H9 (cell line): Measurements from ENCODE around the gene GFRA1. TPM values are rescaled to one million over a fixed set of nuclear protein-coding genes. Genes with fewer than 3 reads are reported as not detected.

Source experiments
- DNase-seq: peaks from one replicate; pipeline ENCODE4 v3.0.0-alpha.2; 2017
- H2AFZ ChIP-seq: one replicate; pipeline ENCODE4 v1.6.1; 2013; ENCODE audit warnings: mild to moderate bottlenecking, low read length, control low read depth, moderate library complexity
- H2AK5ac ChIP-seq: 2 replicates; pipeline ENCODE4 v1.6.1; 2013; ENCODE audit warnings: low read length, control low read depth, mixed read lengths; ENCODE audit not compliant: insufficient read length
- H2BK120ac ChIP-seq: one replicate; pipeline ENCODE4 v1.6.1; 2013; ENCODE audit warnings: low read depth, mild to moderate bottlenecking, low read length, control low read depth, inconsistent platforms; ENCODE audit not compliant: poor library complexity, severe bottlenecking
- H2BK12ac ChIP-seq: 2 replicates; pipeline ENCODE4 v1.6.1; 2013; ENCODE audit warnings: low read length, control low read depth, mixed read lengths, low read depth; ENCODE audit not compliant: insufficient read length
- H2BK15ac ChIP-seq: 2 replicates; pipeline ENCODE4 v1.6.1; 2013; ENCODE audit warnings: low read depth, low read length, control low read depth
- H2BK20ac ChIP-seq: one replicate; pipeline ENCODE4 v1.6.1; 2013; ENCODE audit warnings: low read depth, mild to moderate bottlenecking, low read length, control low read depth, inconsistent platforms; ENCODE audit not compliant: poor library complexity, severe bottlenecking
- H2BK5ac ChIP-seq: 2 replicates; pipeline ENCODE4 v1.6.1; 2013; ENCODE audit warnings: low read length, control low read depth, mixed read lengths; ENCODE audit not compliant: insufficient read length
- H3K14ac ChIP-seq: 2 replicates; pipeline ENCODE4 v1.6.1; 2013; ENCODE audit warnings: low read length, control low read depth; ENCODE audit not compliant: insufficient read depth
- H3K18ac ChIP-seq: 2 replicates; pipeline ENCODE4 v1.6.1; 2013; ENCODE audit warnings: low read depth, mild to moderate bottlenecking, mixed read lengths, low read length, control low read depth; ENCODE audit not compliant: insufficient read length
- H3K23ac ChIP-seq: 2 replicates; pipeline ENCODE4 v1.6.1; 2013; ENCODE audit warnings: low read length, control low read depth, mixed read lengths, low read depth; ENCODE audit not compliant: insufficient read length
- H3K23me2 ChIP-seq: 2 replicates; pipeline ENCODE4 v1.6.1; 2013; ENCODE audit warnings: low read depth, mild to moderate bottlenecking, mixed read lengths, low read length, control low read depth; ENCODE audit not compliant: insufficient read length, poor library complexity, severe bottlenecking
- H3K27ac ChIP-seq: 2 replicates; pipeline ENCODE4 v1.5.1; 2013; ENCODE audit warnings: low read length, control low read depth, mixed read lengths, low read depth; ENCODE audit not compliant: insufficient read length
- H3K27me3 ChIP-seq: 2 replicates; pipeline ENCODE4 v1.6.1; 2013; ENCODE audit warnings: low read length, control low read depth, inconsistent platforms; ENCODE audit not compliant: insufficient read depth
- H3K4ac ChIP-seq: 2 replicates; pipeline ENCODE4 v1.6.1; 2013; ENCODE audit warnings: low read depth, mild to moderate bottlenecking, control low read depth, inconsistent platforms, low read length, moderate library complexity
- H3K4me1 ChIP-seq: 2 replicates; pipeline ENCODE4 v1.6.1; 2013; ENCODE audit warnings: low read length, control low read depth, inconsistent platforms; ENCODE audit not compliant: insufficient read depth
- H3K4me2 ChIP-seq: 2 replicates; pipeline ENCODE4 v1.6.1; 2013; ENCODE audit warnings: low read length, control low read depth, mixed read lengths; ENCODE audit not compliant: insufficient read length, insufficient read depth
- H3K56ac ChIP-seq: 2 replicates; pipeline ENCODE4 v1.6.1; 2013; ENCODE audit warnings: low read depth, mild to moderate bottlenecking, mixed read lengths, low read length, control low read depth; ENCODE audit not compliant: insufficient read length
- H3K79me1 ChIP-seq: 2 replicates; pipeline ENCODE4 v1.6.1; 2013; ENCODE audit warnings: low read depth, mild to moderate bottlenecking, moderate library complexity, low read length, control low read depth, inconsistent platforms; ENCODE audit not compliant: insufficient read depth, poor library complexity, severe bottlenecking
- H3K79me2 ChIP-seq: 2 replicates; pipeline ENCODE4 v1.6.1; 2013; ENCODE audit warnings: low read length, control low read depth, inconsistent platforms; ENCODE audit not compliant: insufficient read depth
- H3K9ac ChIP-seq: 2 replicates; pipeline ENCODE4 v1.6.1; 2013; ENCODE audit warnings: low read length, control low read depth, mixed read lengths; ENCODE audit not compliant: insufficient read length; ENCODE audit errors: extremely low read depth
- H3K9me3 ChIP-seq: one replicate; pipeline ENCODE4 v1.6.1; 2013; ENCODE audit warnings: low read depth, low read length, inconsistent platforms; ENCODE audit not compliant: control insufficient read depth
- H3T11ph ChIP-seq: one replicate; pipeline ENCODE4 v1.6.1; 2013; ENCODE audit warnings: mild to moderate bottlenecking, low read length, control low read depth, inconsistent platforms
- H4K20me1 ChIP-seq: one replicate; pipeline ENCODE4 v1.6.1; 2013; ENCODE audit not compliant: control insufficient read depth, insufficient read length, insufficient read depth
- H4K5ac ChIP-seq: 2 replicates; pipeline ENCODE4 v1.6.1; 2013; ENCODE audit warnings: low read depth, mild to moderate bottlenecking, mixed read lengths, low read length, control low read depth; ENCODE audit not compliant: insufficient read length
- H4K8ac ChIP-seq: replicated peaks from 2 replicates; pipeline ENCODE4 v1.6.1; 2013; ENCODE audit warnings: low read length, control low read depth, mixed read lengths, low read depth; ENCODE audit not compliant: insufficient read length
- H4K91ac ChIP-seq: 2 replicates; pipeline ENCODE4 v1.6.1; 2013; ENCODE audit warnings: low read depth, mild to moderate bottlenecking, moderate library complexity, mixed read lengths, low read length, control low read depth; ENCODE audit not compliant: insufficient read length
- H3K27ac Mint-ChIP-seq, 3 experiments: 2 replicates in 2 of 3; 3 replicates in 1 of 3; pipeline ENCODE4 v1.8.0; 2020 to 2021; ENCODE audit warnings: mixed read lengths in 3 of 3, mild to moderate bottlenecking in 1 of 3, moderate library complexity in 1 of 3
- H3K27me3 Mint-ChIP-seq: 2 replicates; pipeline ENCODE4 v1.8.0; 2021; ENCODE audit warnings: low read depth, mild to moderate bottlenecking, moderate library complexity, mixed read lengths
- H3K36me3 Mint-ChIP-seq, 3 experiments: 2 replicates in 2 of 3; 3 replicates in 1 of 3; pipeline ENCODE4 v1.8.0; 2020 to 2021; ENCODE audit warnings: low read depth in 3 of 3, mixed read lengths in 3 of 3; ENCODE audit not compliant: insufficient read depth in 1 of 3
- H3K4me1 Mint-ChIP-seq, 2 experiments: 2 replicates each; pipeline ENCODE4 v1.8.0; 2020; ENCODE audit warnings: mixed read lengths in 2 of 2
- H3K4me3 Mint-ChIP-seq, 2 experiments: 2 replicates in 1 of 2; 3 replicates in 1 of 2; pipeline ENCODE4 v1.8.0; 2020 to 2021; ENCODE audit warnings: mild to moderate bottlenecking in 2 of 2, mixed read lengths in 2 of 2, moderate library complexity in 1 of 2
- H3K9me3 Mint-ChIP-seq, 2 experiments: 2 replicates in 1 of 2; 3 replicates in 1 of 2; pipeline ENCODE4 v1.8.0; 2020; ENCODE audit warnings: mild to moderate bottlenecking in 2 of 2, mixed read lengths in 2 of 2, moderate library complexity in 1 of 2
- CTCF ChIP-seq: fragments of 200-600 bp; sonication (generic); conservative IDR thresholded peaks from 3 replicates; pipeline ENCODE4 v1.8.0; 2021; ENCODE audit warnings: antibody characterized with exemption, mild to moderate bottlenecking
- WGBS: extraction: QIAGEN DNeasy Blood & Tissue Kit; methylation state at CpG from one replicate; pipeline ENCODE4 v1.1.7; 2013; ENCODE audit warnings: missing lambda C conversion rate, low lambda C conversion rate, mixed read lengths; ENCODE audit not compliant: insufficient read length; ENCODE audit errors: extremely low coverage; 5-methylcytosine and 5-hydroxymethylcytosine counted together
- total RNA-seq: library from RNA; stranded (reverse); gene quantifications from 2 replicates; pipeline ENCODE4 v1.2.1, GENCODE V29; 2021

GFRA1 gene
- total RNA-seq, 1 experiment from 2014 or later: 0.24 TPM

- DNase-seq: no peak
- H2BK20ac ChIP-seq: no peak overlapping the region
- H3K23ac ChIP-seq: no peak overlapping the region
- H3K18ac ChIP-seq: no peak overlapping the region
- no peaks in the 10 kb centered on the region for H3K4me1 ChIP-seq
- no peak overlapping the region for H2AFZ ChIP-seq
- no peak overlapping the region for H4K91ac ChIP-seq
- no peaks in the 10 kb centered on the region for H3K79me1 ChIP-seq
- no peak overlapping the region for H2BK120ac ChIP-seq
- WGBS: no CpG with 5 or more reads among the region's 2 CpGs
- no peak overlapping the region for H2AK5ac ChIP-seq
- H4K5ac ChIP-seq: no peak overlapping the region
- H3K36me3 Mint-ChIP-seq: no peaks in the 10 kb centered on the region
- no peaks in the 10 kb centered on the region for H3K9me3 Mint-ChIP-seq
- H3K4me3 Mint-ChIP-seq: no peak overlapping the region
- H4K8ac ChIP-seq: no peak overlapping the region
- H3K4ac ChIP-seq: no peak overlapping the region
- H3K9ac ChIP-seq: no peak overlapping the region
- H3K4me1 Mint-ChIP-seq: no peaks in the 10 kb centered on the region
- H3K9me3 ChIP-seq: no peaks in the 10 kb centered on the region
- no peak overlapping the region for H3K14ac ChIP-seq
- H3K23me2 ChIP-seq: no peaks in the 10 kb centered on the region
- H3T11ph ChIP-seq: no peak overlapping the region
- no peak for TF ChIP-seq CTCF
- no peak overlapping the region for H3K56ac ChIP-seq
- no peaks in the 10 kb centered on the region for H3K27me3 ChIP-seq
- H2BK12ac ChIP-seq: no peak overlapping the region
- H4K20me1 ChIP-seq: no peaks in the 10 kb centered on the region
- H3K27me3 Mint-ChIP-seq: no peaks in the 10 kb centered on the region
- no peak overlapping the region for H2BK5ac ChIP-seq
- H2BK15ac ChIP-seq: no peak overlapping the region
- no peak overlapping the region for H3K27ac Mint-ChIP-seq
- H3K27ac ChIP-seq: no peak overlapping the region
- no peak overlapping the region for H3K4me2 ChIP-seq
- no peaks in the 10 kb centered on the region; the same call in 1 of the 2 replicates for H3K79me2 ChIP-seq
Observed at GRCh38 chr10:116306847-116307246, 33.8 kb upstream of the GFRA1 start.
